ENCODE results near the gene MACROH2A1.

Gene MACROH2A1

DNA sequence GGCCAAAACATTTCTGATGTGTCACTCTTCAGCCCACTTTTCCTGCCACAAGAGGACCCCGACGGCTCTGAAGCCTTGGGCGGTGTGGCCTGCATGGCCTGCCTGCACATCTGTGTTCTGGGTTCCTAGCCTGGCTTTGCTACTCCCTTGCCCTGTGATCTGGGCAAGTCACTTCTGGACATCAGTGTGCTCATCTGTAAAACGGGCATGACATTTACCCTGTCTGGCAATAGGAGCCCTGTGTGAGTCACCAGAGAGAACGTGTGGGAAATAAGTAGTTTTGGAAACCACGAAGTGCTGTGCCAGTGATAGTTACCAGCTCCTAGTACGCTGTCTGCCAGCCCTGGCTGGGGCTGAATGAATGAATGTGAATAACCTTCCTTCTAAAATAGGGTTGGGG is 90.8 kb downstream of the MACROH2A1 start:
- H3K27me3 ChIP-seq (ENCODE audit: insufficient read depth, poor library complexity, severe bottlenecking) = no peaks in the 10 kb centered on the region
- TF ChIP-seq POLR2AphosphoS5 (IDR thresholded peaks at IDR 0.05; ENCODE audit: low read depth) (no peak), SPI1 (IDR thresholded peaks at IDR 0.05; ENCODE audit: borderline replicate concordance, low read depth) (no peak), GABPA (IDR thresholded peaks at IDR 0.05; ENCODE audit: low read depth) (no peak)
- TF ChIP-seq, protein P1, sequence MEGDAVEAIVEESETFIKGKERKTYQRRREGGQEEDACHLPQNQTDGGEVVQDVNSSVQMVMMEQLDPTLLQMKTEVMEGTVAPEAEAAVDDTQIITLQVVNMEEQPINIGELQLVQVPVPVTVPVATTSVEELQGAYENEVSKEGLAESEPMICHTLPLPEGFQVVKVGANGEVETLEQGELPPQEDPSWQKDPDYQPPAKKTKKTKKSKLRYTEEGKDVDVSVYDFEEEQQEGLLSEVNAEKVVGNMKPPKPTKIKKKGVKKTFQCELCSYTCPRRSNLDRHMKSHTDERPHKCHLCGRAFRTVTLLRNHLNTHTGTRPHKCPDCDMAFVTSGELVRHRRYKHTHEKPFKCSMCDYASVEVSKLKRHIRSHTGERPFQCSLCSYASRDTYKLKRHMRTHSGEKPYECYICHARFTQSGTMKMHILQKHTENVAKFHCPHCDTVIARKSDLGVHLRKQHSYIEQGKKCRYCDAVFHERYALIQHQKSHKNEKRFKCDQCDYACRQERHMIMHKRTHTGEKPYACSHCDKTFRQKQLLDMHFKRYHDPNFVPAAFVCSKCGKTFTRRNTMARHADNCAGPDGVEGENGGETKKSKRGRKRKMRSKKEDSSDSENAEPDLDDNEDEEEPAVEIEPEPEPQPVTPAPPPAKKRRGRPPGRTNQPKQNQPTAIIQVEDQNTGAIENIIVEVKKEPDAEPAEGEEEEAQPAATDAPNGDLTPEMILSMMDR (IDR thresholded peaks at IDR 0.05; ENCODE audit: insufficient read depth, low read length) = no peak
- TF ChIP-seq, protein P2, sequence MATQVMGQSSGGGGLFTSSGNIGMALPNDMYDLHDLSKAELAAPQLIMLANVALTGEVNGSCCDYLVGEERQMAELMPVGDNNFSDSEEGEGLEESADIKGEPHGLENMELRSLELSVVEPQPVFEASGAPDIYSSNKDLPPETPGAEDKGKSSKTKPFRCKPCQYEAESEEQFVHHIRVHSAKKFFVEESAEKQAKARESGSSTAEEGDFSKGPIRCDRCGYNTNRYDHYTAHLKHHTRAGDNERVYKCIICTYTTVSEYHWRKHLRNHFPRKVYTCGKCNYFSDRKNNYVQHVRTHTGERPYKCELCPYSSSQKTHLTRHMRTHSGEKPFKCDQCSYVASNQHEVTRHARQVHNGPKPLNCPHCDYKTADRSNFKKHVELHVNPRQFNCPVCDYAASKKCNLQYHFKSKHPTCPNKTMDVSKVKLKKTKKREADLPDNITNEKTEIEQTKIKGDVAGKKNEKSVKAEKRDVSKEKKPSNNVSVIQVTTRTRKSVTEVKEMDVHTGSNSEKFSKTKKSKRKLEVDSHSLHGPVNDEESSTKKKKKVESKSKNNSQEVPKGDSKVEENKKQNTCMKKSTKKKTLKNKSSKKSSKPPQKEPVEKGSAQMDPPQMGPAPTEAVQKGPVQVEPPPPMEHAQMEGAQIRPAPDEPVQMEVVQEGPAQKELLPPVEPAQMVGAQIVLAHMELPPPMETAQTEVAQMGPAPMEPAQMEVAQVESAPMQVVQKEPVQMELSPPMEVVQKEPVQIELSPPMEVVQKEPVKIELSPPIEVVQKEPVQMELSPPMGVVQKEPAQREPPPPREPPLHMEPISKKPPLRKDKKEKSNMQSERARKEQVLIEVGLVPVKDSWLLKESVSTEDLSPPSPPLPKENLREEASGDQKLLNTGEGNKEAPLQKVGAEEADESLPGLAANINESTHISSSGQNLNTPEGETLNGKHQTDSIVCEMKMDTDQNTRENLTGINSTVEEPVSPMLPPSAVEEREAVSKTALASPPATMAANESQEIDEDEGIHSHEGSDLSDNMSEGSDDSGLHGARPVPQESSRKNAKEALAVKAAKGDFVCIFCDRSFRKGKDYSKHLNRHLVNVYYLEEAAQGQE (IDR thresholded peaks at IDR 0.05; ENCODE audit: insufficient replicate concordance, low read depth) = no peak
- H3K4me3 ChIP-seq (replicated peaks; ENCODE audit: insufficient read depth, low read length) = no peak overlapping the region
- no peak for DNase-seq (ENCODE audit: low read depth in 1 of 2, low spot score in 1 of 2)
- H3K27ac ChIP-seq (replicated peaks) = no peak overlapping the region

DNA sequence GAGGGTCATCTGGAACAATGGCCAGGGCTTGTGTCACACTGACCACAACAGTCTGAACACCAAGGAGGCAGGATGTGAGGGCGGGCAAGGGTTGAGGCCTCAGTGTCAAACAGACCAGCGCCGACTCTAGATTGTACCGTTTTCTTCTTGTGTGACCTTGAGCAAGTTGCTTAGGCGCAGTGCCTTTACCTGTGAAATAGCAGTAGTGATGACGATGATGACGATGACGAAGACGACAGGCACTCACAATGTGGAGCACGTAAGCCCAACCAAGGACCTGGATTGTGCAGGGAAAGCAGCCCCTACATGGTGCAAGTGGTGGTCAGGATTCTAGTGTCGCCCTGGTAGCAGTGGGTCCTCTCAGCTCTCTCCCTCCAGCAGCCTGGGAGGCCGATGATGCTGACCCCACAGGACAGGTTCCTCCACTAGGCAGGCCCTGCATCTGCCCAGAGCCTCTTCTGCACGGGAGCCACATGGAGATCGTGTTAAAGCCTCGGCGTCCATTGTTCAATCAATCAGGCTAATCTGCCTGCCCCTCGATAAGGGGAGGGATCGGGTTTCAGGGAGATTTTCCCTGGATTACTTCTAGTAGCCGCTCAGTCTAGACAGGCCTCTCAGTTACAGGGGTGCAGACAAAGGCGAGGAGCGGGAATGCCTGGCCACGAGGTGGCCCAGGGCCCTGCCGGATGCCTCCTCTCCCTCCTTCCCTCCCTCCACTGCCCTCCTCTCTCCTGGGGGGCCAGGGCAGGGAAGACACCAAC is 91.7 kb downstream of the MACROH2A1 start:
- no peak for TF ChIP-seq GABPA (IDR thresholded peaks at IDR 0.05; ENCODE audit: low read depth)
- TF ChIP-seq SPI1 (IDR thresholded peaks at IDR 0.05; ENCODE audit: borderline replicate concordance, low read depth) = no peak
- TF ChIP-seq, protein P1 (IDR thresholded peaks at IDR 0.05; ENCODE audit: insufficient read depth, low read length) = no peak
- no peak for TF ChIP-seq POLR2AphosphoS5 (IDR thresholded peaks at IDR 0.05; ENCODE audit: low read depth)
- TF ChIP-seq, protein P2 (IDR thresholded peaks at IDR 0.05; ENCODE audit: insufficient replicate concordance, low read depth) = no peak
- Histone ChIP-seq H3K27ac (replicated peaks) (no peak overlapping the region), H3K4me3 (replicated peaks; ENCODE audit: insufficient read depth, low read length) (no peak overlapping the region), H3K27me3 (ENCODE audit: insufficient read depth, poor library complexity, severe bottlenecking) (no peaks in the 10 kb centered on the region)
- no peak for DNase-seq (ENCODE audit: low read depth in 1 of 2, low spot score in 1 of 2)

DNA sequence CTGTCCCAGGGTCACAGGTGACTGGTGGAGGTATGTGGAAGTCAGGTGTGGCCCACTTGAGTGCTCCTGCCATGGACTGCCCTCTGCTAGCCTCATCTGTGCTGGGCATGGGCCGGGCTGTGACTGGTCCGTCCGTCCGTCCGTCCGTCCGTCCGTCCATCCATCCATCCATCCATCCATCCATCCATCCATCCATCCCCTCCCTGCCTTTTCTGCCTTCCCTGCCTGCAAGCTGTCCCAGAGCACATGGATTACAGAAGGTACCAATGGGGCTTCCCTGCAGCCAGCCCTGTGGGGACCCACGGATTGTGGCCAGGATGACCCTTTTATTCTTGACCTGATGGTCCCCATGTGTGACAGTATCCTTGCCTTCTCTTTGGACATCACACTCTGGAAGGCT is 92.5 kb downstream of the MACROH2A1 start:
- TF ChIP-seq, protein P2 (IDR thresholded peaks at IDR 0.05; ENCODE audit: insufficient replicate concordance, low read depth) = no peak
- TF ChIP-seq GABPA (IDR thresholded peaks at IDR 0.05; ENCODE audit: low read depth) (no peak), POLR2AphosphoS5 (IDR thresholded peaks at IDR 0.05; ENCODE audit: low read depth) (no peak), SPI1 (IDR thresholded peaks at IDR 0.05; ENCODE audit: borderline replicate concordance, low read depth) (no peak)
- TF ChIP-seq, protein P1 (IDR thresholded peaks at IDR 0.05; ENCODE audit: insufficient read depth, low read length) = no peak
- Histone ChIP-seq H3K4me3 (replicated peaks; ENCODE audit: insufficient read depth, low read length) (no peak overlapping the region), H3K27me3 (ENCODE audit: insufficient read depth, poor library complexity, severe bottlenecking) (no peaks in the 10 kb centered on the region), H3K27ac (replicated peaks) (no peak overlapping the region)
- no peak for DNase-seq (ENCODE audit: low read depth in 1 of 2, low spot score in 1 of 2)
